Stimulated activated naive CD4-positive, alpha-beta T cell treated with Interleukin-2 at 50 U/mL for 16 hours (primary cell): ENCODE measurements around the gene GAN.
"Not testable (repeated sequence)": the region's sequence is repeated elsewhere in the genome, so short reads cannot be mapped to it uniquely, and the experiment has no call there.

Experiments
- DNase-seq: peaks from one replicate; lab custom pipeline; 2025; lab: John Stamatoyannopoulos, UW

The GAN gene

DNA sequence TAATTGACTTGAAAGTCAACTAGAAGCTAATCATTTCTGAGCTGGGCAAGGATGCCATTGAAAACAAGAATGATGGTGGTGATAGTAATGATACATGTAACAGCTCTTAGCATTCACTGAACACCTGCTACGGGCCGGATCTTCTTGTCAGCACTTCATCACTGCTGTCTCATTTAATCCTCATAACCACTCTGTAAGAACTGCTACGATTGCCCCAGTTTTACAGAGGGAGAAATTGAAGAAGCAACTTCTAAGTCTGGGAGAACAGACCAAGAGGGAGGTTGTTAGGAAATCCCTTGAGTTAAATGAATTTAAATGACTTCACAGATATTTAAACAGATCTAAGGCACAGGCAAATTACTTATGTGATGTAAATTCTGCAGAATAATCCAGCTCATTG lies 7.0 kb upstream of the GAN start:
- DNase-seq, result no peak

DNA sequence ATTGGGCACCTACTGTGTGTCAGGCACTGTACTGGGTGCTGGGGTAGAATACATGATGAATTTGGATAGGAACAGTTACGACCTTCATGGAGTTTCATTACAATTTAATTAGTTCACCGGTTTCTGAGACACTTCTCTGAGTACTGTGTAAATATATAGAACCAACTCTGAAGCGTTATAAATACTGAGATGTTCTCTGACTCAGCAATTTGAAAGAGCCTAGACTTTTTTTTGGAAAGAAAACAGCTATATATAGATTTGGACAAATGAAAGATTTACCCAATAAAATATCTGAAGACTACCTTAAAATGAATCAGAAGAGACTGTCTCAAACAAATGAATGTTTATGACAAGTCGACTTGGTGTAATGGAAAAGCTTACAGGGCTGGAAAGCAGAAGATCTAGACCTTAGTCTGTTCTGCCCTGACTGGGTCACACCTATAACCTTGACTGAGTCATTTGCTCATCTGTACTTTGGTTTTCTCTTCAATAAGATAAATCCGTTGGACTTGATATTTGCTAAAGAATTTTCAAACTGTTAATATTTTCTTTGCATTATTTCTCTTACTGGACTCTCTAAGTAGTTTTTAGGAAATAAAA lies 4.6 kb upstream of the GAN start:
- no peak for DNase-seq

DNA sequence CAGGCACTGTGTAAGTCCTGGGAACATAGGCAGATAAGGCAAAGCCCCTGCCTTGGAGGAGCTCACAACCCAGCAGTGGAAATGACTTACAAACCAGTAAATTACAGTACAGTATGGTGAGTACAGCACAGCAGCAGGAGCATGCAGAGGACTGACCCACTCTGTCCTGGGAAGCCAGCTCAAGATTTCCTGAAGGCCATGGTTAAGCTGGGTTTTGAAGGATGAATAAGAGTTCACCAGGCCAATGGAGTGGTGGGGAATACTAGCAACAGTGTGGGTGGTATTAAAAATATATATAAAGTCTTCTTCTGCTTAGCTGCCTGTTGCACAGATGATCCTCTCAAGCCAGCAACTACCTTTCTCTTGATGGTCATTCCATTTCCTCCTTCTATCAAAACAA lies 3.0 kb upstream of the GAN start:
- no peak for DNase-seq

DNA sequence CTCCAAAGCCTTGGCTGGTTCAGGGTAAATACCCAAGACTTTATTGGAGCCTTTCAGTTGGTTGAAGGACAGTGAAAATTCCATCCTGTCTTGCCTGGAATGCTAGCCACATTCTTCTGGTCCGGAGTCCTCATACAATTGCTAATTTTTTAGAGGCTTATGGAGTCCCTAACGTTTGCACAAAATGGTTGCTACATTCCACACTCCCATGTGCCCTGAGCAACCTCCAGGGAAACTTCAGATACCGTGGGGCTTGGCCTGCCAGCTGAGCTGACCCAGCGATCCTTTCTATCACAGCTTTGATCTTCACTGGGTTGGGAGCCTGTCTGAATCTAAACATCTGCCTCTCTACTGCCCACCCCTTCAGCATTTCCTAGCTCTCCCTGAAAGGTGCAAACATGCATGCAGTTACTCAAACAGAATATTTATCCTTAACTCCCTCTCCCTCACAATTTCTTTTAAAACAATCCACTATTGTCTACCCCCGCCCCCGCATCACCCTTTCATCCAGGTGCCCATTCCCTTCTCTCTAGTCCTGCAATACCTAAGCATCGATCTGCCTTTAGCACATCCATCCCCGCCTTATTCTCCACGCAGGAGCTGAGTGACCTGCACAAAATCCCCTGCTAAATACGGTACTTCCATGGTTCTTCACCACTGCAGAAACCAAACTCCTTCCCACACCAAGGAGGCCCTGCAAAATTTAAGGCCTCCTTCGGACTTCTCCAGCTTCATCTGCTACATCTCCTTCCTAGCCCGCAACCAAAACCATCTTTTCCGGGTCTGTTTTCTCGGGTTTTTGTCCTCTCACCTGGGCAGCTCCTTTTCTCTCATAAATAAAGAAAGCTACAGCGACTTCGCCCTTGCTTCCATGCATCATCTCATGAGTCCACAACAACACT lies 810 bp upstream of the GAN start:
- DNase-seq, result no peak

DNA sequence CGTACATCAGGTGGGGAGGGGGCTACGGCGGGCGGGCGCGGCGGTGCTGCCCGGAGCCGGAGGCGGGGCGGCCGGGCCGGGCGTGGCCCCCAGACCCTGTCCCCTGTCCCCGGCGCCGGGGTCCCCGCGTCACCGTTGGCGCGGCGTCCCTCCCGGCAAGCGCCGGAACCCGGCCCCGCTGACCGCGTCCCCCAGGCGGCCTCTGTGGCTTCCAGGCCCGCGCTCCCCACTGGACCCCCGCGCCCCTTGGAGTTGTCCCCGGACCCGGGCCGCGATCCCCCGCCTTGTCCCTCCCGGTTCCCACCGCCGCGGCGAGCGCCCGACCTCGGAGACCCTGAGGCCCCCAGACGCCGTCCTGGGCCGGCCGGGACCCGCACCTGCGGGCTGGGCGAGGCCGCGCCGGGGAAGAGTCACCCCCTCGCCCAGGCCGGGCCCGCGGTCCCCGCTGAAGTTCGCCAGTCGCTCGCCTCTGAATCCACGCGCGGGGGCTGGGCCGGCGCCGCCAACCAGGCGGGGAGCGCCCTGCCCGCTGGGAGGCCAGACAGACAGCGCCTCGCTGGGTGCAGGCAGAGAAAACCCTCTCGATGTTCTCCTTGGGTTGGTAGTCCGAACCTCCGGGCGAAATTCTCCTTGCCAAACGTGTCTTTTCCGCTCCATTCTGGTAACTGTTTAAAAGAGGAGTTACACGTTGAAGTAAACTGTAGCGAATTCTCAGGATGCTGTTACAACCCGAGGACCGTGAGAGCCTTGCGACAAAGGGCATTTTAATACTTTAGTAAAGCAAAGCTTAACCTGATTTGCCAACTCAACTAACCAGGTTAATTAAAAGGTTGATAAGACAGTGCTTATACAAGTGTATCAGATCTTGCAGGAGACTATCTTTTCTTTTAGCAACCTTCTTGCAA lies 761 bp downstream of the GAN start:
- peak; percentile 29 for DNase-seq

DNA sequence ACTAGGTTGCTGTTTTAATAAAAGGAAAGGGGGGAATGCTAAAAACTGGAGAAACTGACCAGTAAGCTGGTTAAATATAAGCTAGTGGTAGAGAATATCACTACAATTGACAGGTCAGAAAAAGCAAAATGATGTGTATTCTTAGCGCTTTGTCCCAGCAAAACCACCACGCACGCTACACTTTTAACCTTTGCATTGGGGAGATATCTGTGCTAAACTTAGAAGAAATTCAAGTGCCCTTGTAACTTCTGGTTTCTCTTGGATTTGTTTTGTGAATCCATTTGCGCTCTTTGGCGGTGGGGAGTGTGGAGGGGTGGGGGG lies 1.4 kb downstream of the GAN start:
- DNase-seq, result no peak

DNA sequence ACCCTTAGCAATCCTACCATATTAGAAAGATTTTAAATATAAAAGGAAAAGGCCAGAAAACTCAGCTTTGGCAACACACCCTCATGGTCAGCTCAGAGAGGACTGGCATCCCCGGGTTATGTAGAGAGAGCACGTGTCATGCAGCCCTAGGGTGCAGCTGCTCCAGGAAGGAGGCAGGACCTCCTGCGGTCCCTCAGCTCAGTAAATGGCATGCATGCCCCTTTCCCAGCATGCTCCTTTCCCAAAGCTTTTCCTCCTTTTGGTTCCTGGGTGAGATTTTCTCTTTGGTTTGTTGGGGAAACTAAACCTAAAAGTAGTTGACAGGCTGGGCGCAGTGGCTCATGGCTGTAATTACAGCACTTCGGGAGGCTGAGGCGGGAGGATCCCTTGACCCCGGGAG lies 3.9 kb downstream of the GAN start:
- DNase-seq, result no peak

DNA sequence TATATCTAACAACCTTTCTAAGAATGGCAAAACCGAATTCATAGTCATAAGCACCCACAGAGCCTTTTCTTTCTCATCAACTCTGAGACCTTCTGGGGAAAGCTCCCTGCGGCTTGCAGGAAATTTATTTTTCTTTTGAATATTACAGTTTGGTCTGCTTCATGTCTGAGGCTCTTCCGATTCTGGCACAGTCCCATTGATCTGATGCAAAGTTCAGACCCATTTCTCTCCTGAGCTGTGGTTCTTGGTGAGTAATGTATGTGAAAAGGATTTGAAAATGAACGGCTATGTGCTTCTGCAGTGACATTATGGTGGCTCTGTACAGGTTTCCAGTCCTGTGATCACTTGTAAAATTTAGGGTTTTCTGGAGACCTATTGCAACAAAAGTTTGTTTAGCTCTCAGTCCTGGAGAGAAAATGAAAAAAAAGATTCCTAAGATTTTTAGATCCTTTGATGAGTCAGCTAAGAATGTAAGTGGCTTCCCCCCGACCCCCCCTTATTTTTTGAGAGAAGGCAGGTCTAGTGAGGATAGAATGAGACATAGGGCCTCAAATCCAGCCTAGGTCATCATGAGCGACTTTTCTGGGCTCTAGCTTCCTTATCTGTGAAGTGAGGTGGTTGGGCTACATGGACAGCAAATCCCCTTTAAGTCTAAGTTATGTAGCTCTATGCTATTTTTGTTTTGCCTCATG lies 4.6 kb downstream of the GAN start:
- DNase-seq, result no peak

DNA sequence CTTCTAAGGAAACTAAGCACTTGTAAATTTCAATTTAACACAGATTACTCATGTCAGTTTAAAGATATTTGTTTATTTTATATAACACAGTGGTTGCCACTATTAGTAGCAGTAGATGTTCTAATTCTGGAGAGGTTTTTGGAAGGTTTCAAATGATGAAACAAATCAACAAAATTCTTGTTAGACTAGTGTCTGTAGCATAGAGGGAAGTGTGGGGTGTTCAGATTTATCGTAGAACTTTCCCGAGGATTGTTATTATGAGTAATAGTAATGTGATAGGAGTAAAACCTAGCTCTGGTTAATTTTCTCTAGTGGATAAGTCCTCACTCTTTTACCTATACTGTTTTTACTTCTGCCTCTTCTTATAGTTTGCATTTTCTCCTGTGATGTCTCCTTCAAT lies 6.3 kb downstream of the GAN start:
- DNase-seq, result no peak

DNA sequence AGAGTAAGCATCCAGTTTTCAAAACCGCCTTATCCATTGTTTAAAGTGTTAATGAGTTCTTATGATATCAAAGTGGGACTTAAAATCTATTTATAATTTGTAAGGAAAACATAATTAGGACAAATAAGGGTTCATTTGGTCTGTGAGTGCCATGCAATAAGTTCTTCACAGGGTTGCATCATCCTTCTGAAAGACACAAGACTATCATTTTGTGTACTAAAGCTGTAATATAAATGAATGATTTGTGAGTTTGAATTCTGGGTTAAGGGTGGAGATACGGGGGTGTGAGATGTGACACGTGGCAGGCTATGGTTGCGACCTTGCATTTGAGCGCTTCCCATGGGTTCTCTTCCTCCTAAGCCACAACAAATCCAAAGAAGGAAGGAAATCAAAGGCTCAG lies 6.8 kb downstream of the GAN start:
- DNase-seq, result no peak

DNA sequence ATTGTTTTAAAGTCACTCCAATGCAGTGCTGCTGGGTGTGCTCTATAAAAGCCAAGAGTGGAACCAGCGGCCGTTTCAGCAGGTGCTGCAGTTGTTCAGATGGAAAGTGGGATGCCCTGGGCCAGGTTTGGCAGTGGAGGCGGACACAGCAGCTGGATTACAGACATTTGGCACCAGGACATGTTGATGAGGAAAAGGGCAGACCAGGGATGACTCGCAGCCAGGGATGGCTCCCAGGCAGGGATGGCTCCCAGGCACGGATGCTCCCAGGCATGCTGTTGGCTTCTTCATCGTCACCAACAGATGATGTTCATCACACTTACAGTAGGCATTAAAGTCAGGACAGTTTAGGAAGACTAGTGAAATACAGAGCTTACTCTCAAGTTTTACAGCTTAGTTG lies 10.0 kb downstream of the GAN start:
- DNase-seq, result no peak

DNA sequence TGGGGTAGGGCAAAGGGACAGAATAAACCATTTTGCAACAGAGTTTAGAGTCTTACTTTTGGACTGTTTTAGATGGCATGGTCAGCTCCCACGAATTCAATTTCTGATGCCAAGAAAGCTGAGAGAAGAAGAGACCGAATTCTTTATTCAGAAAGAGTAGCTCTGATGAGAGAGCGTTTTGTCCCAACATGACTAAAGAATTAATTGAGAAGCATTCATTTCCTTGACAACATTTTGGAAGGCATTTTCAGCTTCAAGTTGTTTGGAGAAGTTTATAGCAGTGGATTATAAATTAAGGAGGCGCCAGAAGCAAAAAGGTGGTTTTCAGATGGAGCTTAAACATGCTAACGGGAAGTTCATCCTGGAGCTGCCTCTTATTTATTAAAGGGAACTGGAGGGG lies 12.2 kb downstream of the GAN start:
- DNase-seq, result no peak

DNA sequence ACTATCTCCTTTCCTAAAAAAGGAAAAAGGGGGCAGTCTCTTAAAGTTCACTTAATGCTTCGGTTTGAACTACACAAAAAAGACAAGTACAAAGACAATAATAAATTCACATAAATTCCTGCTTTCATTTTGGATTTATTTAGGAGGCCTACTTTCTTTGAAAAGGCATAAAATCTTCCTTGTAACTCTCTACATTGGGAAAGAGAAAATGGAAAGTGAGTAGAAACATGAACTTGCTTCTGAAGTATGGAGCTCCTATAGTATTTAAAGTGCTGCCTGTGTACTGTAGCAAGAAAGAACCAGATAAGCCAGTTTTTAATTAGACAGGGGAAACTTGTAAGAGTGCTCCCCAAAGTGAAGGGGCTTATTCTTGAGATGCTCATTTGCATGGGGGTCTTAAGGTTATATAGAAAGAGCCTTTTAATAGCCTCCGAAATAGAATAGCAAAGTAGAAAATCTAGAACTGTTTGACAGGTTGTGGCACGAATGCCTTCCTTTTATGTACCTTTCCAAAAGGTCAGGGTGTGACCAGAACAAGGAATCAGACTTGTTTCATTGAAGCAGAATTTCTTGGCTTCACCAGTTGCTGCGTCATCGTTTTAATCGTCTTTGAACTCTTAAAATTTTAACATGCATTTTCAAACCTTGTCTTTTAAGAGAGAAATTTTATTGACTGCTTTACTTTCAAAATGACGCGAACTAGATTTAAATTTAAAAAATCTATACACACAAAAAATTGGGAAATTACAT lies 12.9 kb downstream of the GAN start:
- DNase-seq, result no peak

DNA sequence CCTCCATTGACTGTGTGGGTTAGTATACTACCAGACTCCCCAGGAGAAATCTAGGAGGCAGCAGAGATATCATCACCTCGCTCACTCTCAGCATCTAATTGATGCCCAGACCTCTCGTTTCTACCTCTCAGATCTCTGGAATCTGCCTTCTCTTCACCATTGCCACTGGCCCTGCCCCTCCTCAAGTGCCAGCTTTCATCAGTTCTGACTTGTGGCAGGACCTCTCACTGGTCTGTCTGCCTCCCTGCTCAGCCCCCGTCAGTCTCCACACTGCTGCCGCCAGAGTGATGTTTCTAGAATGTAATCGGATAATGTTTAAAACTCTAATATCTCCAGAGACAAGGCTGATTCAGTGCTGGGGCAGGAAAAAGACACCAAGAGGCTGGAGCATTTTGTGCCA lies 15.2 kb downstream of the GAN start:
- DNase-seq, result no peak

DNA sequence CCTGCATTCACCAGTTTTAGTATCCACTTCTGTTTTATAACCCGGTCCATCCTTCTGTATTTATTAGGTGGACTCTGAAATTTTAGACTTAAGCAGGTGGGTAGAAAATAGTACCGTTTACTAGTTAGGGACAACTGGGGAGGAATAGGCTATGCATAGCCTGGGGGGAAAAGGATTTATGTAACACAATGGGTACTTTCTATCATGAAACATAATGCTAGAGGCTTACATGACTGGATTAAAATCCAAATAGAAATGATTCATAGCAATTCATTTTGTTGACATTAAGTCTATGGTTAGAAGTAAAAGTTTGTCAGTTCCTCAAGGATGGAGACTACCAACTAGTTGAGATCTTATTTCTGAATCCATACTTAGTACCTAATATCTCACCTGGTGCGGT lies 18.6 kb downstream of the GAN start:
- no peak for DNase-seq

DNA sequence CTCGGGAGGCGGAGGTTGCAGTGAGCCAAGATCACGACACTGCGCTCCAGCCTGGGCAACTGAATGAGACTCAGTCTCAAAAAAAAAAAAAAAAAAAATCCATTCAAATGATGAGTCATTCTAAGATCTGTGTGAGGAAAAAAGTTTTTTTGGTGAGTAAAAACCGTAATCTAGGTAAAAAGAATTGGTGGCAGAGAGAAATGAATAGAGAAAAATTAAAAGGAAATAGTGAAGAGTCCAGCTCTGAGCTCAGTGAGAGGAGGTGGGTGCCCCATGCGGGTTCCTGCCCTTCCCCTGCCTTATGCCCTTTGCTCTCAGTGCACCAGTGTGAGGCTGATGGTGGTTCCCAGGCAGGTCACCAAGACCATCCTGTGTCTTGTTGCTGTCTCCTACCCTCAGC lies 20.9 kb downstream of the GAN start:
- DNase-seq, result peak; percentile 23

DNA sequence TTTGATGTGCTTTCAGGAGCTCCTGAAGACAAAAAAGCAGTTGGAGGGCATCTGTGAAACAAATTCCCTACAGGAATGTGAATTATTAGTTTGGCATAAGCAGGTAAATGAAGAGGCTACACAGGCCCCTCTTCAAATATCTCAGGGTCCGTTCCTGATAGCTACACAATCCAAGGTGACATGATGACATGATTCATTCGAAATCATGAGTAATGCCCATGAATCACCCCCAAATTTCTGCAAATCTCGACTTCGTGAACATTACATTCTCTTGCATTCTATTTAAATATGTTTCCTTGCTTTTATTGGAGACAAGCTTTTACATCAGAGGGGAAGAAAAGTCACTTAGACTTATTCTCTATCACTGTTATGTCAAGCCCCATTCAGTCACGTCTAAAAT lies 22.3 kb downstream of the GAN start:
- no peak for DNase-seq

DNA sequence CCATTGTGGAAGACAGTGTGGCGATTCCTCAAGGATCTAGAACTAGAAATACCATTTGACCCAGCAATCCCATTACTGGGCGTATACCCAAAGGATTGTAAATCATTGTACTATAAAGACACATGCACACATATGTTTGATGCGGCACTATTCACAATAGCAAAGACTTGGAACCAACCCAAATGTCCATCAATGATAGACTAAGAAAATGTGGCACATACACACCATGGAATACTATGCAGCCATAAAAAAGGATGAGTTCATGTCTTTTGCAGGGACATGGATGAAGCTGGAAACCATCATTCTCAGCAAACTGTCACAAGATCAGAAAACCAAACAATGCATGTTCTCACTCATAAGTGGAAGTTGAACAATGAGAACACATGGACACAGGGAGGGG lies 30.4 kb downstream of the GAN start:
- not testable (repeated sequence) for DNase-seq

DNA sequence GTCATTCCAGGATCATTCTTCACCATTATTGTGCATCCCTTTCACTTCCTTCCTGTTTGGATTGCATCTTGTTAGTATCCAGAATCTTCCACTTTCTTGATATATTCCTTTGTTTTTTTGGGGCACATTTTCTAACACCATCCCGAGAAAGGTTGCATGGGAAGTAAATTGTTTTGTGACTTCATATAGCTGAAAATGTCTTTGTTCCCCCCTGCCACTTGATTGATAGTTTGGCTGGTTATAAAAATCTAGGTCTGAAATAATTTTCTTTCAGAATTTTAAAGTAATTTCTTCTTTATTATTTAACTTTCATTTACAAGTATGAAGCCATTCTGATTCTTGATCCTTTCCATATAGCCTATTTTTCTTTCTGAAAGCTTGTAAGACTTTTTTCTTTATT lies 32.7 kb downstream of the GAN start:
- no peak for DNase-seq

DNA sequence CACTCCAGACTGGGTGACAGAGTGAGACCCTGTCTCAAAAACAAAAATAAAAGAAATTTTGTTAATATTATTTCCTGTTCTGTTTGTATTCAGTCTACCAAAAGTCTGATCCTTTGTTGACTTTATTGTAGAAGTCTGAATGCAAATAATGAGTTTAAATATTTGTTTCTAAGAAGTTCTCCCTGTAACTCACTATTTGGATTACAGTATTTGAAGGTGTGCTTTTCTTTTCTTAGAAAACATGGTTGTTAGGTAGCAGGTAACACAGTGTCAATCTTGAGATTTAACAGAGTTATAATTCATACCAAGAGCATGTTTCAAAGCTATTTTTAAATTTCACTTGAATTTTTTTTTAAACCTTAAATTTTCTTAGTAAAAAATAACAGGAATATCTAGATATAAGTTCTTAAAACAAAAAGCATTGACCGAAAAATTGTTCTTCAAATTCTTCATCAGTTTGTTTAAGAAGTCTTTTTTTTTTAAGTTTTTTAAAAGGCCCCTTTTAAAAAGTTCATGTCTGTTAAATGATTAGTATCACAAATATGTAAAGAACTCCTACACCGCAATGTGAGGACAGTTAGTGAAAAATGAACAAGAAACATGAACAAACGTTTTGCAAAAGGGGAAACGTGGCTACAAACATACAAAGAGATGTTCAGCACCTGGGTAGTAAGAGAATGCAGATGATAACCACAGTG lies 35.0 kb downstream of the GAN start:
- DNase-seq, result no peak

DNA sequence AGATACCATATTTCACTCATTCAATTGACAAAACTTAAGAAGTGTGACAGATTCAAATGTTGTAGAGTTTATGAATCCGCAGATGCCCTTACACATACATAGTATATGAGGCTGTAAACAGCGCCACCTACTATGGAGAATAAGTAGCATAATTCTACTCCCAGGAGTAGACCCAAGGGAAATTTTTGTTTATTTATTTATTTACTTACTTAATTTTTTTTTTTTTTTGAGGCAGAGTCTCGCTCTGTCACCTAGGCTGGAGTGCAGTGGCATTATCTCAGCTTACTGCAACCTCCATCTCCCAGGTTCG lies 35.5 kb downstream of the GAN start:
- no peak for DNase-seq
